GM19455 (cell line): ENCODE measurements around the gene KRI1.
"Not testable (repeated sequence)": the region's sequence is repeated elsewhere in the genome, so short reads cannot be mapped to it uniquely, and the experiment has no call there.

Source experiments
- ATAC-seq: cut with Tn5 transposase; IDR thresholded peaks from one replicate; pipeline ENCODE4 v1.9.1; 2021; ENCODE audit not compliant: unreplicated experiment

Gene KRI1

DNA sequence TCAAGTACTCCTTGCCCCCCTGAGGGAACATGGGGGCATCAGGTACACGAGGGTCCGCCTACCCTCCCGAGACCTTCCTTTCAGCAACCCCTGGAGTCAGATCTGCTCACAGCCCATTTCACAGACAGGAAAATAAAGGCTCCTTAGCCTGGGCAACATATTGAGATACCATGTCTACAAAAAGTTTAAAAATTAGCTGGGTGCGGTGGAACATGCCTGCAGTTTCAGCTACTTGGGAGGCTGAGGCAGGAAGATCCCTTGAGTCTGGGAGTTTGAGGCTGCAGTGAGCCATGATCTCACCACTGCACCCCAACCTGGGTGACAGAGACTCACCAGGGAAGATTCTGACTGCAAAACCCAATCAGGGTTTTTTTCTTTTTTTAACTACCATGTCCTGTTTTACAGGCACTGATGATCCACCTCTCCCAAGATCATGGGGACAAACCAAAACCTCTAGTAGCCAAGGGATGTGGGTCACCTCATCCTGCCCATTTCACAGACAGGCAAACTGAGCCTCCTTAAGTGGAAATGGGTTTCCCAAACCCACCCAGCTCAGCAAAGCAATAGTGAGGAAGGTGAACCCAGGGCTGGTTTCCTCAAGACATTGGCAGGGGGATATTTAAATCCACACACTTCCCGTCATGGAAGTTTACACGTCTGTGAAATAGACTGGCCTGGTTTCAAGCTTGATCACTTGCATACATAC, 9.4 kb upstream of the KRI1 start:
- ATAC-seq, result no peak

DNA sequence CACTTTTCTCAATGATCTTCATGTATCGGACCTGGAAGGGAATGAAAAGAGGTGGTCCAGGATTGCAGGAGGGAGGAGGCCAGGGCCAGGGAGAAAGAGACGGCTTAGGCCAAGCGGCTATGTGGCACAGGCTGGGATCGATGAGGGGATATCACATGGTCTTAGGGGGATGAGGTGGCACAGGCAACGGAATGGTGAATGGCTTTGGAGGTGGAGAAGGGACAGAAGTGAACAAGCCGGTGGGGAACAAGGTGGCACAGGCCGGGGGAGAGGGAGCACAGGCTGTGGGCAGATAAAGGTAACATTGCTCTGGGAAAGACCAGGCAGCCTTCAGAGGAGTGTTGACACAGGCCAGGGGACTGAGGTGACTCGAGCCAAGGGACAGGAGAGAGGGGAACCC, 8.7 kb upstream of the KRI1 start:
- no peak for ATAC-seq

DNA sequence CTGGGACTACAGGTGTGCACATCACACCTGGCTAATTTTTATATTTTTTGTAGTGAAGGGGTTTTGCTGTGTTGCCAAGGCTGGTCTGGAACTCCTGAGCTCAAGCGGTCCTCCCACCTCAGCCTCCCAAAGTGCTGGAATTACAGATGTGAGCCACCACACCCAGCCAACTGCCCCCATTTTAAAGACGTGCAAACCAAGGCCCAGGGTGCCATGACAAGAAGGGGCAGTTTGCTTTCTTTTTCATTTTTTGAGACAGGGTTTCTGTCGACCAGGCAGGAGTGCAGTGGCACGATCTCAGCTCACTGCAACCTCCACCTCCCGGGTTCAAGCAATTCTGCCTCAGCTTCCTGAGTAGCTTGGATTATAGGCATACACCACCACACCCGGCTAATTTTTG, 8.0 kb upstream of the KRI1 start:
- not testable (repeated sequence) for ATAC-seq

DNA sequence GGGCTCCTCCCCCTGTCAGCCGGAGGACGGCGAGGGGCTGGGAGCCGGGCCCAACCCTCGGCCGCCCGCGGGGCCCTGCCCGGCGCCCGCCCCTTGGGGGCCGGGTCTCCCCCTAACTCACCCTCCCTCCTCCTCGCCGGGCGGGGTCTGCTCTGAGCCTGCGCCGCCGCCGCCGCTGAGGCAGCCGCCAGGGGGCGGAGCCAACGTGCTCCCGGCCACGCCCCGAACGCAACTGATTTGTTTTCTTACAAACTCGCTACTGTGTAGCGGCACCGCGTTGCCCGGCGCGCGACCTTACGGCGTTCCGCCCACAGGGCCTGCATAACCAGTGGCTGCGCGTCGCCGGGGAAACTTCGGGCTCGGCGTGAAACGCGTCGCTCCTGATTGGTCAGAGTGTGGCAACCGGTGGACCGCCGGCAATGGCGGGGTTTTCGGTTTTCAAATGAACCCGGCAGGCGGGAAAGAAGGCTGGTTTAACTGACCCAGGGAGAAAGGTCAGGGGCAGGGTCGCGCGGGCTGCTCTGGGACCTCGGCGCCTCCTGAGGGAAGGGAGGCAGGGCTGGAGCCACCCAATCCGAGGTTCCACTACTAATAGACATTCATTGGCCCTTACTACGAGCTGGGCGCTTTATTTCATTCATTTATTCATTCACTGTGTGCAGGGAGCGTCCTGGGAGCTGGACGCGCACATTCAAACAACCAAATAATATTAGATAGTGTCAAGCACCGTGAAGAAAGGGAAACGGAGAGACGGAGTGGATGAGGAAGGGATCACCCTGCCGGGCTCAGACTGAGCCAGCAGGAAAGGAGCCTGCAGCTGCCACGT, 3.2 kb upstream of the KRI1 start, which contains the start of gene CDKN2D:
TSS of gene CDKN2D (minus strand) at position 154 of the 826 bp plus-strand sequence. CDS start 326 bp downstream, outside the sequence.
- ATAC-seq, result peak; percentile 62

DNA sequence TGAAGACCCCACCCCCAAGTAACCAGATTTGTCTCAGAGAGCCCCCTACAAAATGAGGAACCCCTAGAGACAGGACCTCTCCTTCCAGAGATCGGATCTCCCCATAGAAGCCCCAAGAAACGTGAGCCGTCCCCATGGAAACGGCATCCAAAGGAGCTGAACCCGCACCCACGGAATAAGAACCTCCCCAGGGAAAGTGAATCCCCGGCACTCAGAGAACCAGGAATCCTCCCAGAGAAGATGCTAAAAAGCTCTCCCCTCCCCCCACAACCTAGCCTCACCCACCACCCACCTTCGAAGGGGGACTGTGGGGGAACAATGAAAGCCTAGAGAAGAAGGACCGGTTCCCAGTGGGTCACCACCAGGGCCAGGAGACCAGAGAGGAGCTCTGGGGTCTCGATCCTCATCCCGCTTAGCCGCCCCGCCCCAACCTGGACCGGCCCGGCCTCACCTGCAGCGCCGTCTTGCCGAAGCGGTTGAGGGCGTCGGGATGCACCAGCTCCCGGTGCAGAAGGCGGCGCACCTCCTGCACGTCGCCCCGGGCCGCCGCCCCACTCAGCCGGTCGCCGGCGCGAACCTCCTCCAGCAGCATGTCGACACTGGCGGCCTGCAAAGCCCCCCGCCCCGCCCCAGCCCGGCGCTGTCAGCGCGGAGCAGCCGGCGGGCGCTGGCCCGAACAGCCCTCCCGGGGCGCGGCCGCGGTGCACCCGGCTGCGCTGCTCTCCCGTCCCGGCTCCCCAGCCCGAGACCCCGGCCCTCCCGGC, 2.4 kb upstream of the KRI1 start:
- ATAC-seq, result peak; percentile 2

DNA sequence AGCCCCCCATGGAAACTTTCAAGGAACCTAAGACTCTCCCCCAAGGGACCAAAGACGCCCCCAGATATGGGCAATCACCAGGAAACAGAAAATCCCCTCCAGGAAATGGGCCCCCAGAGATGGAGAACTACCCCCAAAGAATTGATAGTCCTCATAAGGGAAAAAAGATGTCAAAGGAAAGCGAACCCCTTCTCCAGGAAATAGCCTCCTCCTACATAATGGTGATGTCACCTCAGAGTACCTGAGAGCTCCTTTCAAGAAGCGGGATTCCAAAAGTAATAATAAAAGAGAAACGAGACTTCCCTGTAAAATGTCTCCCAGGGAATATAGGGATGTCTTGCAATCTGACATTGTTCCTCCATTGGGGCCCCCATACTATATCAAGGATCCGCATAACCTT, 1.8 kb upstream of the KRI1 start:
- ATAC-seq, result no peak

DNA sequence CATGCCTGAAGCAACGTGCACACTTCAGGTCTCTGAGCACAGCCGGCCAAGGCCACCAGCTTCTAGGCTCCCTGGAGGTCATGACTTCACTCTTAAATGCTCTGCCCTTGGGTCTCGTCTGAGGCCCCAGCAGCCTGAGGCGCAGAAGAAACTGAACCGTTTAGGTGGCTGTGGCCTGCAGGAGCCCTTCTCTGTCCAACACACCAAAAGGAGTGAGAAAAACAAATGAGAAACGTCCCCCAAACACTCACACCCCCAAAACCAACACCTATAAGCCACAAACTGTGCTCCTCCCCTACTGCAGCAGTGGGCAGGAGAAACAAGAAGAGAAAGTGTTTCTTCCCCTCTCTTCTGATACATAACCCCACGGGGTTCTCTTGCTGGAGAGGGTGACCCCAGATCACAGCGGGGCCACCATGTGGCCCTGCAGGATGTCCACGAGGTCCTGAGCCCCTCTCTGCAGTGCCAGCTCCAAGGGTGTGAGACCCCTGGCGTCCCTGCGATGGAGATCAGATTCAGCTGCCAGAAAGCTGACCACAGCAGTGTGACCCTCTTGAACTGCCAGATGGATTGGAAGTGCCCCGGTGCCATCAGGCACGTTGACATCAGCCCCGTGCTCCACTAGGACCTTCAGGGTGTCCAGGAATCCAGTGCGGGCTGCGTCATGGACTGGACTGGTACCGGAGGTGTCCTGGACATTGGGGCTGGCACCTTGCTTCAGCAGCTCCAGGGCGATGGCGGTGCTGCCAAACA, 1.0 kb upstream of the KRI1 start:
- no peak for ATAC-seq

DNA sequence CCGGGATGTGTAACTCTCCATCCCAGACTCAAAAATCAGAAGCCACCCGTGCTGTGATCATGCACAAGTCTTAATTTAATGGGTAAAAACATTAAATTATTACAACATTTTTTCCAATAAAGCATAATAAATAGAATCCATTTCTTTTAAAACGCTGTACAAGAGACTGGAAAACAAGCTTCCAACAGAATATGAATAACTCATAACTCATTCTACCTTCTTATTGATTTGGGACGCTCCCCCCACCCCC, 523 bp upstream of the KRI1 start:
- ATAC-seq, result no peak

DNA sequence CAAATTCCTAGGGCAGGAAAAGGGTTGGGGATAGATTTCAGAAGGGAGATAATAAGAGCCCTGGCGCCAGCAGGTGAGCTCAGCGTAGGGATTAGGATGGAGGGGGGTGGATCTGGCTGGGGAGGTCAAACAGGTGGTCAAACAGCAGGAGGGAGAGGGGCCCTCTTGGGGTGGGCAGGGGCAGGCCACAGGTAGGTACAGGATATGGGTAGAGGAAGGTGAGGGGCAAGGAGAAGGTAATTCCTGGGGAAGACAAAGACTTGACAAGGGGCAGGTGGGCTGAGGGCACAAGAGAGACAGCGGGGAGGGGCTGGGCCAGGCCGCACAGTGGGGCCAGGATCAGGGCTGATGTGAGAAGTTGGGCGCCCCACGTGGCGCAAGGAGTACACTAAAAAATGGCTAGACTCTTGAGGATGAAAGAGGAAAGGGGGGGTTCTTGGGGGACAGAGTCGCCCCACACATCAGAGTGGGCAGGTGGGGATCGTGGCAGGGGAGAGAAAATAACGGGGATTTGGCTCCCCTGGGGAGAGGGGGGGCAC, 713 bp downstream of the KRI1 start:
- ATAC-seq, result no peak

DNA sequence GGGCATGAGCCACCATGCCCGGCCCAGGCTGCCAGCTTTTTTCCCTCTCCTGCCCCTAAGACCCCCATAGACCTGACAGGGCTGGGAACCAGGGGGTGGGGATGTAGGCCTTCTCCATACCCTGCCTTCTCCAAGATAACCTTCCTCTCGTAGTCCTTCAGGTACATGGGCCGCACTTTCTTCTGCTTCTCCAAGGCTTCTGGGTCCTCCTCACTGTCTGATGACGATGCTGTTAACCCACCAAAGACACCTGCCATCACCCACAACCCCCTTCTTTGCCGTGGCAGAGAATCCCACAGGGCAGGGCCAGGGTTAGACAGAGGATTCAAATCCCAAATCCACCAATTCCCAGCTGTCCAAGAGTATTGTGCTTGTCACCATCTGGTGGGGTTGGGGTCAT, 3.2 kb downstream of the KRI1 start:
- ATAC-seq, result no peak

DNA sequence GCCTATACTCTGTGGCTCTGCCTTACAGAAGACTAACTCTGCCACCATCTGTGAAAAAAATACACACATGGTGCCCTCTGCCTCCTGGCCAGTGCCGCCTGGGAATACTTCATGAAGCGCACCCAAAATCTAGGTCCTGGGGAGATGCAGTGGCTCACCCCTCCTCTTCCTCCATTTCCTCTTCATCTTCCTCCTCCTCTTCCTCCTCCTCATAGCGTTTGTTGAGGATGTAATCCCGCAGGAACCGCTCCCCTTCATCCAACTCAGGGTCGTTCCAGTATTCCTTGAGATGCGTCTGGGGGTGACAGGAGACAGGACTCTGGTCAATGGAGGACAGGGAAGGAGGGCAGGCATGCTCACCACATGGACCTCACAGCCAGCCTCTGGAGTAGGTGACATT, 5.7 kb downstream of the KRI1 start:
- ATAC-seq, result no peak

DNA sequence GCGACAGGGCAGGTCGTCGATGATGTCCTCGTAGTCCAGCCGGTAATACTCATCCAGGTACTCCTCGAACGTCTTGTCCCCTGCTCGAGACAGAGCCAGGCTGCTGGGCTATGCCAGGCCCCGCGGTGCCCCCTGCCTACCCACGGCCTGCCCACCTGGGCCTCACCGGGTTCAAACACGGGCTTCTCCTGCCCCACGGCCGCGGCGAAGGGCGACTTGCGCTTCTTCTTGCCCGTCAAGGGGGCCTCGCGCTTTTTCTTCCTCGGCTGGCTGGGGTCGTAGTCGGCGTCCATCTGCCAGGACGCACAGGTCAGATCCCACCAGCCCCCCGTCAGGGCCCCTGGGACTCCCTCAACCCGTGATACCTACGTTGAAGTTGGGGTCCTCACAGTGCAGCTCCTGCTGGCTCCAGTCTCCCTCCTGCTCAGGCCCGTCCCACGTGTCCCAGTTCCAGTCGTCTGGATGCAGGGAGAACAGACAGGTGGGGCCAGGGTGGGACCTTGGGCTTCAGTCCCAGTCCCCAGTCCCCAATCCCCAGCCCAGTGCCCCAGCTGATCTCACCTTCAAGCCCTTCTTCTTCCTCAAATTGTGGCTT, 8.1 kb downstream of the KRI1 start:
- ATAC-seq, result no peak

DNA sequence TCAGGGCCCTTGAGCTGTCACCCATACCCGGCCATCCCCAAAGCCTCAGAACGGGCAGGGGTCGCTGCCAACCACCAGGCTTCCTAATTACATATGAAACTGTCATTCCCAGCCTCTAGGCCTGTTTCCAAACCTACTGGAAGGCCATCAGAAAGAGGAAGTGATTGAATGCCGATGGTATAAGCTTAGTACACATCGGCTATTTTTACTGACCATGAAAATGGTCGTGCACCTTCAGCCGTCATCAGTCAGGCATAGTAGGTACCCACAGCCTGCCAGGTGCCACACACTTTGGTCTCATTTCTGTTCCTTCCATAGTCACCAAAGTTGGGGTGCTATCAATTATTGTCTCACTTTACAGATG, 10.2 kb downstream of the KRI1 start:
- ATAC-seq, result no peak

DNA sequence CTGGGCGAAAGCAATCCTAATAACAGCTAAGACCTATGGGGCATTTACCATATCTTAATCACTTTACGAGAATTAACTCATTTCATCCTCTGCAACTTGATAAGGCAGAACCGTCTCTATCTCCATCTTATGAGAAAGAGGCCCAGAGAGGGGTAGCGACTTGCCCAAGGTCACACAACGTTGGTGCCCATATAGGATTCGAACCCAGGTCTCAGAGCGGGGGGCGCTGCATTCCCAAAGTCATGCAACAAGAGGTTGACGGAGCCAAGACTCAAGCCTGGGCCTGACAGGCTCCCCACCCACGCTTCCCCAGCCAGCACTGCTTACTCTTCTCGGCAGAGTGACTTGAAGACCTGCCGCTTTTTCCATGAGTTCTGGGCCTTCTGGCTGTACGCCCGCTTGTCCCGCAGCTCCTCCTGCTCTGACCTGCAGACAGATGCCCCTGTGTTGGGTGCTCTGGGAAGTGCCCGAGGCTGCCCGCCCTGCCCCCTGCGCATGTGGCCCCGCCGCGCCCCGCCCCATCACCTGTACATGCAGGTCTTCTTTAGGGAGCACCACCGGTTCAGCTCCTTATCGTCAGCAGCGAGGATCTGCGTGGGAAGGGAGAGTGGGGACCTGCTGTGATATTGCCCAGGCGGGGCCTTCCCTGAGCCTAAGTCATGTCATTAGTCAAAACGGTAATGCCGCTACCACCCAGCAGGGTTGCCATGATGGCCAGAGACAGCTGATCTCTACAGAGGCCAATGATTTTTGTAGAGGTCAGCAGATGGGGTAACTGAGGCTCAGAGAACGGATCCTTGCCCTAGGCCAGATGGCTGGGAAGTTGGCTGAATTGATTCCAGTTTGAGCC, 10.8 kb downstream of the KRI1 start:
- no peak for ATAC-seq

DNA sequence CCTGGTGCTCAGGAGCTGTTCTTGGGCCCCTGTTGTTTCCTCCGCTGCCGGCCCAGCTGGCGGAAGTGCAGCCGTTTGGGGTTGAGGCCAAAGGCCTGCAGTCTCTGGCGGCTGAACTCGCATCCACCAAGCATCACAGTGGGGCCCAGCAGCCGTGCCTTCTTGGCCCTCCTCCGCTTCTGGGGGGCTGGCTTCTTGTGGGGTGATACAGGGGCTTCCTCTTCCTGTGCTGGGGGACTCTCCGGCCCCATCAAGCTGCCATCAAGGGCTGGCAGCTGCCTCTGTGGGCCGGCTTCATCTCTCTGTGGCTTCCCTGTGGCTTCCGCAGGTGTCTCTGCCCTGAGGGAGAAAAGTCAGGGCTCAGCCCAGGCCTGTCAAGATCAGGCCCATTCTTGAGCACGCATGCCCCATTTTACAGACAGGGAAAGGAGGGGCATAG, 11.8 kb downstream of the KRI1 start:
- ATAC-seq, result no peak

DNA sequence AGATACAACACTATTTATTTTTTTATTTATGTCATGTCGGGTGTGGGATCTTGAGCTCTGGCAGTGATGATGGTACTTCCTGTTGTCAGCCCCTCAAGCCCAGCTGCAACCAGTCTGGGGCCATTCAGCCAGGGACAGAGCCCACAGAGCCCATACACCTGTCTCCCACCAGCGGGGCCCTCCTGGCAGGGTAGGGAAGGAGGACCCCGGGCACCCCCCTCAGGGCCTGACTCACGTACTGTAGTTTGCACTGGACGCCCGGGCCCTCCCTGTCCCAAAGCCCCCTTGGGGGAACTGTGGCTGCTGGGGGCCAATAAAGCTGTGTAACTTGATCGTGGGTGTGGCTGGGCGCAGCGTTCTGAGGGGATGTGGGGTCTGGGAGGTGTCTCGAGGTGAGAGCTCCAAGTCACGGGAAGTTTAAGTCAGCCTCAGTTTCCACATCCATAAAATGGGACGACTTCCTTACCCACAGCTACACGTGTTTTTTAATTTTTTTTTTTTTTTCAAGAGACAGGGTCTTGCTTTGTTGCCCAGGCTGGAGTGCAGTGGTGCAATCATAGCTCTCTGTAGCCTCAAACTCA, 12.6 kb downstream of the KRI1 start:
- no peak for ATAC-seq

DNA sequence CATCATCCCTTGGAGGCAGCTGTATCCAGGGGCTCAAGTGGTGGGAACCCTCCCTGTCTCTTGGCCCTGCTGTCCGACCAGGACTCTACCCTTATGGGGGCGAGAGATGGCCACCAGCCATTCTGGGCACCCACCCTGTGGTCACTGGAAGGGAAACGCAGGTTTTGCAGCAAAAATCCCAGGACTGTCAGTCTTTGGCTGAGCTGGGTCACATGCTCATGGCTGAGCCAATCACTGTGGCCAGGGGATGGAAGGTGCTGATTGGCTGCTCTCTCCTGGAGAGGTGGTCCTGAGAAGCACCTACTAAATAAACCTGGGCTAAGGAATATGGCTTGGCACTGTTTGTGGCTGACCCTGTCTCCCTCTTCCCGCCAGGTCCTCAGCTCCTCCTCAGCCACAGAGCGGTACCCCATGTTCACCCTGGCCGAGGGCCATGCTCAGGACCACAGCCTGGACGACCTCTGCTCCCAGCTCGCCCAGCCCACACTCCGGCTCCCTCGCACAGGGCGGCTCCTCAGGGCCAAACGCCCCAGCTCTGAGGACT, 13.2 kb downstream of the KRI1 start:
- ATAC-seq, result no peak

DNA sequence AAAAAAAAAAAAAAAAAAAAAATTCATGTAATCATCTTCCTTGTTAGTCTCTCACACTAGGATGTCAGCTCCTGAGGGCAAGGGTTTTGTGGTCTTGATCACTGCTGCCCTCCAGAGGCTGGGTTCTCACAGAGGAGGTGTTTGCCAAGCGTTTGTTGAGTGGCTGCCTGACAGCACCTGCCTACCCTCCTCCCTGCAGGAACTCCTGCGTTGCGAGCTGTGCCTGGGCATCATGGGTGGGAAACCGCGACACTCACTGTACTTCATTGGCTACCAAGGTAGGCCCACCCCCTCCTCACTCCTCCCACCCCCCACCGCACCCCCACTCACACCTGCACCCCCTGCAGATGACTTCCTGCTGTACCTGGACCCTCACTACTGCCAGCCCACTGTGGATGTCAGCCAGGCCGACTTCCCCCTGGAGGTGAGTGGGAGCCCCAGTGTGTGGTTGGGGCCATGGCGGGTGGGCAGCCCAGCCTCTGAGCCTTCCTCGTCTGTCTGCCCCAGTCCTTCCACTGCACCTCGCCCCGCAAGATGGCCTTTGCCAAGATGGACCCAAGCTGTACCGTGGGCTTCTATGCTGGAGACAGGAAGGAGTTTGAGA, 14.0 kb downstream of the KRI1 start:
- no peak for ATAC-seq

DNA sequence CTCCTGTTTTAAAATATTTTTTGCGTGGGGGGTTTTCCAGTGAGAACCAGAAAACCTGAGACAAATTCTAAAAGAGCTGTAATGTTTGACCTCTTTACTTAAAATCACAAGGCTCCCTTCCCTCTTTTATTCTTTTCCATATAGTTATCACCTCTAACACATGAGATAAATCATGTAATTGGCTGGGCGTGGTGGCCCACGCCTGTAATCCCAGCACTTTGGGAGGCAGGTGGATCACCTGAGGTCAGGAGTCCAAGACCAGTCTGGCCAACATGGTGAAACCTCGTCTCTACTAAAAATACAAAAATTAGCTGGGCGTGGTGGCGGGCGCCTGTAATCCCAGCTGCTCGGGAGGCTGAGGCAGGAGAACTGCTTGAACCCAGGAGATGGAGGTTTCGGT, 14.8 kb downstream of the KRI1 start:
- ATAC-seq, result not testable (repeated sequence)
